CD14-positive monocyte (primary cell): ENCODE results near the gene MRPL47. TPM values are rescaled to one million over a fixed set of nuclear protein-coding genes. Genes with fewer than 3 reads are reported as not detected.

ENCODE experiments used
- DNase-seq, 3 donors: peaks; one replicate each; pipeline ENCODE4 v3.0.0-alpha.2; 2011 to 2022
- H2AFZ ChIP-seq: 2 replicates; pipeline ENCODE4 v1.6.0; 2012; ENCODE audit warnings: mild to moderate bottlenecking, low read depth, low read length, inconsistent platforms; ENCODE audit not compliant: insufficient read depth, poor library complexity, severe bottlenecking
- H3K27ac ChIP-seq, 2 donors: 1 replicate in 1 of 2; 2 replicates in 1 of 2; pipeline ENCODE4 v1.5.1; 2012 to 2013; ENCODE audit warnings: low read length in 2 of 2, control low read depth in 1 of 2, inconsistent platforms in 1 of 2, low read depth in 1 of 2, mild to moderate bottlenecking in 1 of 2
- H3K27me3 ChIP-seq, 2 donors: one replicate each; pipeline versions ENCODE4 v1.6.0 to v1.6.1; 2011 to 2013; ENCODE audit warnings: low read length in 2 of 2; ENCODE audit not compliant: control insufficient read depth in 2 of 2, insufficient read depth in 2 of 2
- H3K36me3 ChIP-seq, 2 donors: replicated peaks in 1 of 2; 1 replicate in 1 of 2; 2 replicates in 1 of 2; pipeline versions ENCODE4 v1.5.1 to v1.6.1; 2012 to 2013; ENCODE audit warnings: low read length in 2 of 2, control low read depth in 1 of 2, inconsistent platforms in 1 of 2, mild to moderate bottlenecking in 1 of 2; ENCODE audit not compliant: insufficient read depth in 2 of 2, control insufficient read depth in 1 of 2
- H3K4me1 ChIP-seq, 2 donors: 1 replicate in 1 of 2; 2 replicates in 1 of 2; pipeline versions ENCODE4 v1.5.1 to v1.6.1; 2012 to 2013; ENCODE audit warnings: low read length in 2 of 2, control low read depth in 1 of 2, inconsistent platforms in 1 of 2, mild to moderate bottlenecking in 1 of 2, moderate library complexity in 1 of 2; ENCODE audit not compliant: insufficient read depth in 2 of 2, control insufficient read depth in 1 of 2
- H3K4me2 ChIP-seq: replicated peaks from 2 replicates; pipeline ENCODE3; 2012; ENCODE audit warnings: low read length, moderate library complexity, mild to moderate bottlenecking; ENCODE audit not compliant: poor library complexity, severe bottlenecking; ENCODE audit errors: extremely low read depth
- H3K4me3 ChIP-seq, 3 experiments: fragments of 200-600 bp in 1 of 3; sonication (generic) in 1 of 3; replicated peaks in 1 of 3; 1 replicate in 2 of 3; 2 replicates in 1 of 3; pipeline ENCODE4 v1.5.1; 2011 to 2013; ENCODE audit warnings: low read length in 3 of 3, mild to moderate bottlenecking in 3 of 3, control low read depth in 2 of 3, low read depth in 2 of 3, inconsistent platforms in 1 of 3, moderate library complexity in 1 of 3
- H3K79me2 ChIP-seq: 2 replicates; pipeline ENCODE4 v1.6.0; 2012; ENCODE audit warnings: mild to moderate bottlenecking, control low read depth, inconsistent platforms, low read length, moderate library complexity; ENCODE audit not compliant: insufficient read depth
- H3K9ac ChIP-seq: 2 replicates; pipeline ENCODE4 v1.6.0; 2017; ENCODE audit warnings: low read length, mild to moderate bottlenecking; ENCODE audit not compliant: insufficient read depth, poor library complexity, severe bottlenecking
- H3K9me3 ChIP-seq, 2 donors: replicated peaks in 1 of 2; 1 replicate in 1 of 2; 2 replicates in 1 of 2; pipeline versions ENCODE4 v1.5.1 to v1.6.1; 2012 to 2013; ENCODE audit warnings: low read length in 2 of 2, control low read depth in 1 of 2; ENCODE audit not compliant: control insufficient read depth in 1 of 2, insufficient read depth in 1 of 2
- H4K20me1 ChIP-seq: 2 replicates; pipeline ENCODE4 v1.6.0; 2012; ENCODE audit warnings: mild to moderate bottlenecking, low read length, control low read depth, moderate library complexity; ENCODE audit not compliant: insufficient read depth
- H3K27ac Mint-ChIP-seq, 7 donors: one replicate each; pipeline ENCODE4 v1.8.0; 2020; ENCODE audit warnings: mild to moderate bottlenecking in 7 of 7, mixed read lengths in 7 of 7, moderate library complexity in 6 of 7, inconsistent platforms in 2 of 7
- H3K27me3 Mint-ChIP-seq, 3 donors: one replicate each; pipeline ENCODE4 v1.8.0; 2021 to 2022; ENCODE audit warnings: low read depth in 3 of 3, mild to moderate bottlenecking in 3 of 3, mixed read lengths in 3 of 3, moderate library complexity in 3 of 3, inconsistent platforms in 1 of 3
- H3K36me3 Mint-ChIP-seq, 2 donors: one replicate each; pipeline ENCODE4 v1.8.0; 2020; ENCODE audit warnings: mixed read lengths in 2 of 2, inconsistent platforms in 1 of 2, mild to moderate bottlenecking in 1 of 2
- H3K4me1 Mint-ChIP-seq: one replicate; pipeline ENCODE4 v1.8.0; 2020; ENCODE audit warnings: mild to moderate bottlenecking, mixed read lengths
- H3K4me3 Mint-ChIP-seq, 2 donors: one replicate each; pipeline ENCODE4 v1.8.0; 2020; ENCODE audit warnings: mild to moderate bottlenecking in 2 of 2, mixed read lengths in 2 of 2, moderate library complexity in 1 of 2
- H3K9me3 Mint-ChIP-seq, 7 donors: one replicate each; pipeline ENCODE4 v1.8.0; 2020 to 2022; ENCODE audit warnings: mixed read lengths in 7 of 7, mild to moderate bottlenecking in 6 of 7, moderate library complexity in 6 of 7, inconsistent platforms in 2 of 7
- WGBS: methylation state at CpG from one replicate; pipeline ENCODE4 v1.1.5; 2013; ENCODE audit warnings: missing lambda C conversion rate; ENCODE audit not compliant: insufficient coverage; 5-methylcytosine and 5-hydroxymethylcytosine counted together
- intact Hi-C, 2 donors: fragments of 100-400 bp; cut with micrococcal nuclease; formaldehyde crosslinking; loops; one replicate each; pipeline versions ENCODE4 v1.15.0 to v1.15.1; 2023
- polyA plus RNA-seq, 3 donors: library from polyadenylated mRNA; depleted of rRNA in 1 of 3; unstranded in 2 of 3; stranded (reverse) in 1 of 3; fragments of 300-500 nt in 2 of 3; fragments of >200 nt in 1 of 3; fragmentation: Illumina TruSeq in 2 of 3; gene quantifications; 1 replicate in 2 of 3; 2 replicates in 1 of 3; pipeline ENCODE4 v1.2.3, GENCODE V29; 2012 to 2021
- TF ChIP-seq, protein P1 (sequence below): fragments of 200-600 bp; IDR thresholded peaks from one replicate; pipeline ENCODE4 v1.8.0; 2022; ENCODE audit warnings: antibody characterized with exemption, mild to moderate bottlenecking

Gene MRPL47
- polyA plus RNA-seq, 3 donors: 10.3 to 46.4 (median 44.3) TPM

DNA sequence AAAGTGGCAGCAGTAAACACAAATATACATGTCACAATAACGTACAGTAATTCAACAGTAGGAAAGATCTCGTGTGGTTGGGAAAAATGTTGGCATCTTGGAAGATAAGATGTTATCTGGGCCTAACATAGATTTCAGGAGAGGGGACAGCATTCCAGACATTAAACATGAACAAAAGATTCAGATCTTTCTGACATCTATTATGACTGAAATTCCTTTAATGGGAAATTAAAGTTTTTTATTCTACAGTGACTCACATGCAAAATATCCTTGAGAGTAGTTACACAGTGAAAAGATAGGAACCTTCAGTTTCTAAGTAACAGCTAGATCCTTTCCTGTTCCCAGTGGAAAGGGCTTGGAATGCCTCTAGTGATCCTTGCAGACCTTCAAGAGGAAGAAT, 9.4 kb upstream of the MRPL47 start:
- Histone ChIP-seq H3K9ac (no peak overlapping the region), H3K4me2 (no peak overlapping the region), H3K4me3 (no peak overlapping the region), H2AFZ (no peak overlapping the region), H4K20me1 (peaks cover 23% of the 10 kb centered on the region), H3K36me3 (peaks cover 19 to 60% of the 10 kb centered on the region in 2 donors), H3K27ac (no peak overlapping the region), H3K27me3 (no peaks in the 10 kb centered on the region), H3K79me2 (peaks cover 28% of the 10 kb centered on the region), H3K9me3 (no peaks in the 10 kb centered on the region), H3K4me1 (peaks cover under 1 to 4% of the 10 kb centered on the region in 2 donors)
- Mint-ChIP-seq H3K4me3 (no peak overlapping the region), H3K36me3 (peaks cover 31 to 43% of the 10 kb centered on the region in 2 donors), H3K4me1 (peaks cover 7% of the 10 kb centered on the region), H3K9me3 (peaks cover 0 to 2% (median 0%) of the 10 kb centered on the region in 7 donors), H3K27me3 (peaks cover 0 to 2% (median 0%) of the 10 kb centered on the region in 3 donors), H3K27ac (no peak overlapping the region)
- DNase-seq: no peak
- no CpG with 5 or more reads among the region's 2 CpGs for WGBS
- intact Hi-C loops: no loop called here
- TF ChIP-seq, protein P1, sequence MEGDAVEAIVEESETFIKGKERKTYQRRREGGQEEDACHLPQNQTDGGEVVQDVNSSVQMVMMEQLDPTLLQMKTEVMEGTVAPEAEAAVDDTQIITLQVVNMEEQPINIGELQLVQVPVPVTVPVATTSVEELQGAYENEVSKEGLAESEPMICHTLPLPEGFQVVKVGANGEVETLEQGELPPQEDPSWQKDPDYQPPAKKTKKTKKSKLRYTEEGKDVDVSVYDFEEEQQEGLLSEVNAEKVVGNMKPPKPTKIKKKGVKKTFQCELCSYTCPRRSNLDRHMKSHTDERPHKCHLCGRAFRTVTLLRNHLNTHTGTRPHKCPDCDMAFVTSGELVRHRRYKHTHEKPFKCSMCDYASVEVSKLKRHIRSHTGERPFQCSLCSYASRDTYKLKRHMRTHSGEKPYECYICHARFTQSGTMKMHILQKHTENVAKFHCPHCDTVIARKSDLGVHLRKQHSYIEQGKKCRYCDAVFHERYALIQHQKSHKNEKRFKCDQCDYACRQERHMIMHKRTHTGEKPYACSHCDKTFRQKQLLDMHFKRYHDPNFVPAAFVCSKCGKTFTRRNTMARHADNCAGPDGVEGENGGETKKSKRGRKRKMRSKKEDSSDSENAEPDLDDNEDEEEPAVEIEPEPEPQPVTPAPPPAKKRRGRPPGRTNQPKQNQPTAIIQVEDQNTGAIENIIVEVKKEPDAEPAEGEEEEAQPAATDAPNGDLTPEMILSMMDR: no peak

DNA sequence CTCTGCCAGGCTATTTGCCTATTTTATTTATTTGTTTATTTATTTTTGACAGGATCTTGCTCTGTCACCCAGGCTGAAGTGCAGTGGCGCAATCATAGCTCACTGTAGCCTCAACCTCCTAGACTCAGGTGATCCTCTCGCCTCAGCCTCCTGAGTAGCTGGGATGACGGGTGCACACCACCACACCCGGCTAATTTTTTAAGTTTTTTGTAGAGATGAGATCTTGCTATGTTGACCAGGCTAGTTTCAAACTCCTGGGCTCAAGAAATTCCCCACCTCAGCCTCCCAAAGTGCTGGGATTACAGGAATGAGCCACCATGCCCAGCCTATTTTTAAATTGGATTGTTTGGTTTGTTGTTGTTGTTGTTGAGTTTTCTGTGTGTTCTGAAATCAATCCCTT, 5.6 kb upstream of the MRPL47 start:
- H3K79me2 ChIP-seq: peaks cover 61% of the 10 kb centered on the region
- TF ChIP-seq, protein P1: no peak
- peaks cover 19 to 29% of the 10 kb centered on the region in 2 donors for H3K36me3 Mint-ChIP-seq

More for the DNA sequence above, 5.6 kb upstream of the MRPL47 start:
- no peaks in the 10 kb centered on the region for H3K9me3 Mint-ChIP-seq
- H3K27ac ChIP-seq: no peak overlapping the region
- H3K9ac ChIP-seq: no peak overlapping the region
- H3K4me1 ChIP-seq: peaks cover 23 to 27% of the 10 kb centered on the region in 2 donors
- H3K9me3 ChIP-seq: no peaks in the 10 kb centered on the region
- H3K27me3 ChIP-seq: no peaks in the 10 kb centered on the region
- H3K27ac Mint-ChIP-seq: peak overlapping the region in 2 of 7 donors; percentile 13 to 63
- H4K20me1 ChIP-seq: peaks cover 26% of the 10 kb centered on the region
- no CpG with 5 or more reads among the region's 4 CpGs for WGBS
- H3K4me1 Mint-ChIP-seq: peaks cover 28% of the 10 kb centered on the region
- intact Hi-C loops: no loop called here
- H3K27me3 Mint-ChIP-seq: peaks cover 0 to 2% (median 0%) of the 10 kb centered on the region in 3 donors
- H2AFZ ChIP-seq: no peak overlapping the region
- DNase-seq: no peak
- H3K4me3 ChIP-seq: no peak overlapping the region
- no peak overlapping the region for H3K4me2 ChIP-seq
- H3K36me3 ChIP-seq: peaks cover 5 to 37% of the 10 kb centered on the region in 2 donors
- no peak overlapping the region for H3K4me3 Mint-ChIP-seq
